GM23338 (cell line): ENCODE data around the gene ZNF800. TPM values are rescaled to one million over a fixed set of nuclear protein-coding genes. Genes with fewer than 3 reads are reported as not detected.

Experiments
- CREB1 ChIP-seq: fragments of 250-450 bp; sonication (Bioruptor Pico); IDR thresholded peaks from 2 replicates; pipeline ENCODE4 v1.5.0; 2020; ENCODE audit warnings: low read depth, mild to moderate bottlenecking, moderate library complexity
- EZH2 ChIP-seq: fragments of 200-600 bp; sonication (generic); IDR thresholded peaks from one replicate; pipeline ENCODE4 v1.8.0; 2017; ENCODE audit warnings: antibody characterized with exemption, mild to moderate bottlenecking, low read depth; ENCODE audit not compliant: unreplicated experiment
- REST ChIP-seq: IDR thresholded peaks from one replicate; pipeline ENCODE4 v1.6.1; 2018; ENCODE audit warnings: antibody characterized with exemption; ENCODE audit not compliant: unreplicated experiment
- STAT1 ChIP-seq: IDR thresholded peaks from one replicate; pipeline ENCODE4 v1.6.1; 2016; ENCODE audit warnings: antibody characterized with exemption; ENCODE audit not compliant: unreplicated experiment
- ZNF331 ChIP-seq: fragments of 250-450 bp; sonication (Bioruptor Pico); IDR thresholded peaks from 2 replicates; pipeline ENCODE4 v1.5.0; 2020; ENCODE audit warnings: low read depth, mild to moderate bottlenecking, moderate library complexity
- polyA plus RNA-seq: library from polyadenylated mRNA; unstranded; fragments of >200 nt; fragmentation: Nextera tagmentation; extraction: Ambion mirVana; gene quantifications from 2 replicates; pipeline ENCODE4 v1.2.1, GENCODE V29; 2016
- total RNA-seq: library from RNA; depleted of rRNA; stranded (reverse); fragments of >200 nt; shearing (Covaris generic); gene quantifications from 2 replicates; pipeline ENCODE4 v1.2.3, GENCODE V29; 2014
- TF ChIP-seq, protein P1 (sequence below): fragments of 250-450 bp; sonication (Bioruptor Pico); IDR thresholded peaks from 2 replicates; pipeline ENCODE4 v1.5.0; 2020; ENCODE audit warnings: mild to moderate bottlenecking, moderate library complexity

The ZNF800 gene
- total and polyA plus RNA-seq, 2 experiments from 2014 or later: 5.4 to 8.3 TPM

DNA sequence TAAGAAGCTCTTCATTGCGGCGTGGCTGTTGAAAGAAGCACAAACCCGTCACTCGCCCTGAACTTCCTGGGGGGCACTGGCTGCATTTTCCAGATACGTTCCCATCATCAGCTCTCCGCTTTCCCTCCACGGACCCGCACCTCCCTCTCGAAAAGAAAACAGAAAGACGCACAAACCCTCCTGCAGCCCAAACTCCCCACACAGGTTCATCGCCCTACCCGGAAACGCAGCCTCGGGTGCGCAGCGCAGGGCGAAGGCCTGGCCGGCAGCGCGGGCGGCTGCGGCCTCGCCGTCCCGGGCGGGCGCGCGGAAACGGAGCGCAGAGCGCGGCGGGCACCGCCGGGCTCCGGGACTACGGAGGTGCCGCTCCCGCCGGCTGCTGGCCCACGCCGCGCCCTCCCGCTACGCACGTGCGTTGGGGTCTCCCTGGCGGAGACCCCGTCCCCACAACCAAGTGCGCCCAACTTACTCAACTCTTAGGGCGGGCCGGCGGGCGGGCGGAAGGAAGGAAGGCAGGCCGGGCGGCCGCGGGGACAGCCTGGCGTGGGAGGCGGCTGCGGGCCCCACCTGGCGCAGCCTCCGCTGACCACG lies 822 bp downstream of the ZNF800 start (continued):
- TF ChIP-seq, protein P1, sequence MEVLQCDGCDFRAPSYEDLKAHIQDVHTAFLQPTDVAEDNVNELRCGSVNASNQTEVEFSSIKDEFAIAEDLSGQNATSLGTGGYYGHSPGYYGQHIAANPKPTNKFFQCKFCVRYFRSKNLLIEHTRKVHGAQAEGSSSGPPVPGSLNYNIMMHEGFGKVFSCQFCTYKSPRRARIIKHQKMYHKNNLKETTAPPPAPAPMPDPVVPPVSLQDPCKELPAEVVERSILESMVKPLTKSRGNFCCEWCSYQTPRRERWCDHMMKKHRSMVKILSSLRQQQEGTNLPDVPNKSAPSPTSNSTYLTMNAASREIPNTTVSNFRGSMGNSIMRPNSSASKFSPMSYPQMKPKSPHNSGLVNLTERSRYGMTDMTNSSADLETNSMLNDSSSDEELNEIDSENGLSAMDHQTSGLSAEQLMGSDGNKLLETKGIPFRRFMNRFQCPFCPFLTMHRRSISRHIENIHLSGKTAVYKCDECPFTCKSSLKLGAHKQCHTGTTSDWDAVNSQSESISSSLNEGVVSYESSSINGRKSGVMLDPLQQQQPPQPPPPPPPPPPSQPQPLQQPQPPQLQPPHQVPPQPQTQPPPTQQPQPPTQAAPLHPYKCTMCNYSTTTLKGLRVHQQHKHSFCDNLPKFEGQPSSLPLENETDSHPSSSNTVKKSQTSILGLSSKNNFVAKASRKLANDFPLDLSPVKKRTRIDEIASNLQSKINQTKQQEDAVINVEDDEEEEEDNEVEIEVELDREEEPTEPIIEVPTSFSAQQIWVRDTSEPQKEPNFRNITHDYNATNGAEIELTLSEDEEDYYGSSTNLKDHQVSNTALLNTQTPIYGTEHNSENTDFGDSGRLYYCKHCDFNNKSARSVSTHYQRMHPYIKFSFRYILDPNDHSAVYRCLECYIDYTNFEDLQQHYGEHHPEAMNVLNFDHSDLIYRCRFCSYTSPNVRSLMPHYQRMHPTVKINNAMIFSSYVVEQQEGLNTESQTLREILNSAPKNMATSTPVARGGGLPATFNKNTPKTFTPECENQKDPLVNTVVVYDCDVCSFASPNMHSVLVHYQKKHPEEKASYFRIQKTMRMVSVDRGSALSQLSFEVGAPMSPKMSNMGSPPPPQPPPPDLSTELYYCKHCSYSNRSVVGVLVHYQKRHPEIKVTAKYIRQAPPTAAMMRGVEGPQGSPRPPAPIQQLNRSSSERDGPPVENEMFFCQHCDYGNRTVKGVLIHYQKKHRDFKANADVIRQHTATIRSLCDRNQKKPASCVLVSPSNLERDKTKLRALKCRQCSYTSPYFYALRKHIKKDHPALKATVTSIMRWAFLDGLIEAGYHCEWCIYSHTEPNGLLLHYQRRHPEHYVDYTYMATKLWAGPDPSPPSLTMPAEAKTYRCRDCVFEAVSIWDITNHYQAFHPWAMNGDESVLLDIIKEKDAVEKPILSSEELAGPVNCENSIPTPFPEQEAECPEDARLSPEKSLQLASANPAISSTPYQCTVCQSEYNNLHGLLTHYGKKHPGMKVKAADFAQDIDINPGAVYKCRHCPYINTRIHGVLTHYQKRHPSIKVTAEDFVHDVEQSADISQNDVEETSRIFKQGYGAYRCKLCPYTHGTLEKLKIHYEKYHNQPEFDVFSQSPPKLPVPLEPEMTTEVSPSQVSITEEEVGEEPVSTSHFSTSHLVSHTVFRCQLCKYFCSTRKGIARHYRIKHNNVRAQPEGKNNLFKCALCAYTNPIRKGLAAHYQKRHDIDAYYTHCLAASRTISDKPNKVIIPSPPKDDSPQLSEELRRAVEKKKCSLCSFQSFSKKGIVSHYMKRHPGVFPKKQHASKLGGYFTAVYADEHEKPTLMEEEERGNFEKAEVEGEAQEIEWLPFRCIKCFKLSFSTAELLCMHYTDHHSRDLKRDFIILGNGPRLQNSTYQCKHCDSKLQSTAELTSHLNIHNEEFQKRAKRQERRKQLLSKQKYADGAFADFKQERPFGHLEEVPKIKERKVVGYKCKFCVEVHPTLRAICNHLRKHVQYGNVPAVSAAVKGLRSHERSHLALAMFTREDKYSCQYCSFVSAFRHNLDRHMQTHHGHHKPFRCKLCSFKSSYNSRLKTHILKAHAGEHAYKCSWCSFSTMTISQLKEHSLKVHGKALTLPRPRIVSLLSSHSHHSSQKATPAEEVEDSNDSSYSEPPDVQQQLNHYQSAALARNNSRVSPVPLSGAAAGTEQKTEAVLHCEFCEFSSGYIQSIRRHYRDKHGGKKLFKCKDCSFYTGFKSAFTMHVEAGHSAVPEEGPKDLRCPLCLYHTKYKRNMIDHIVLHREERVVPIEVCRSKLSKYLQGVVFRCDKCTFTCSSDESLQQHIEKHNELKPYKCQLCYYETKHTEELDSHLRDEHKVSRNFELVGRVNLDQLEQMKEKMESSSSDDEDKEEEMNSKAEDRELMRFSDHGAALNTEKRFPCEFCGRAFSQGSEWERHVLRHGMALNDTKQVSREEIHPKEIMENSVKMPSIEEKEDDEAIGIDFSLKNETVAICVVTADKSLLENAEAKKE (CRISPR knock-in tag): no peak
- TF ChIP-seq EZH2: no peak
- no peak for TF ChIP-seq STAT1
- no peak for TF ChIP-seq REST
- no peak for TF ChIP-seq ZNF331
- TF ChIP-seq CREB1 (CRISPR knock-in tag): no peak
